G401 (cell line): ENCODE measurements around the gene XXYLT1. TPM values are rescaled to one million over a fixed set of nuclear protein-coding genes. Genes with fewer than 3 reads are reported as not detected.
A peak's percentile ranks its signal among the peaks of the same experiment; 100 is the strongest.
"Not testable (repeated sequence)": the region's sequence is repeated elsewhere in the genome, so short reads cannot be mapped to it uniquely, and the experiment has no call there.

ENCODE experiments used
- DNase-seq: peaks from one replicate; pipeline ENCODE4 v3.0.0-alpha.2; 2015; ENCODE audit warnings: low spot score
- in situ Hi-C: cut with HindIII; loops from 2 replicates; pipeline ENCODE4 v1.10.0; 2016; ENCODE audit warnings: low sequenced_read_pairs, mixed read lengths
- total RNA-seq: library from RNA; depleted of rRNA; stranded (reverse); fragments of >200 nt; shearing (Covaris generic); gene quantifications from 2 replicates; pipeline ENCODE4 v1.2.3, GENCODE V29; 2014

Gene XXYLT1
- total RNA-seq, 1 experiment from 2014 or later = 80.3 TPM

DNA sequence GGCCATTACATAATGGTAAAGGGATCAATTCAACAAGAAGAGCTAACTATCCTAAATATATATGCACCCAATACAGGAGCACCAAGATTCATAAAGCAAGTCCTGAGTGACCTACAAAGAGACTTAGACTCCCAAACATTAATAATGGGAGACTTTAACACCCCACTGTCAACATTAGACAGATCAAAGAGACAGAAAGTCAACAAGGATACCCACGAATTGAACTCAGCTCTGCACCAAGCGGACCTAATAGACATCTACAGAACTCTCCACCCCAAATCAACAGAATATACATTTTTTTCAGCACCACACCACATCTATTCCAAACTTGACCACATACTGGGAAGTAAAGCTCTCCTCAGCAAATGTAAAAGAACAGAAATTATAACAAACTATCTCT is 55.4 kb downstream of the XXYLT1 start:
- in situ Hi-C loops, DNase-seq: not testable (repeated sequence)

DNA sequence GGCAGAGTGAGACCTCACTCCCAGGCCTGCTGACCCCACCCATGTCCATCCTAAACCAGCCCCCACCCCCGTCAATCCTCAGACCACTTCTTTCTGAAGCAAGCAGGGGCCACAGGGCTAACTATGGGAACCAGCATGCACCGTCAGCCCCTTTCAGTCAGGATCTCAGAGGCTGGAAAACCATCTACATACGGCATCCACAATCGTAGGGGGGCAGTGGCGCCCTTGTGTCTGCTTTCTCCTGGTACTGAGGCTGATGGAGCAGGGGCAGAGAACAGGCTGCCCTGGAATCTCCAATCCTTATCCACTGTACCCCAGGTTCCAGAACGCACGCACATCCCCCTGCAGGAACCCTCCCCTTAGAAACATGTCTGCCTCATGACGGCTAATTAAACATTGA is 56.6 kb downstream of the XXYLT1 start:
- in situ Hi-C loops = no loop called here
- no peak for DNase-seq

DNA sequence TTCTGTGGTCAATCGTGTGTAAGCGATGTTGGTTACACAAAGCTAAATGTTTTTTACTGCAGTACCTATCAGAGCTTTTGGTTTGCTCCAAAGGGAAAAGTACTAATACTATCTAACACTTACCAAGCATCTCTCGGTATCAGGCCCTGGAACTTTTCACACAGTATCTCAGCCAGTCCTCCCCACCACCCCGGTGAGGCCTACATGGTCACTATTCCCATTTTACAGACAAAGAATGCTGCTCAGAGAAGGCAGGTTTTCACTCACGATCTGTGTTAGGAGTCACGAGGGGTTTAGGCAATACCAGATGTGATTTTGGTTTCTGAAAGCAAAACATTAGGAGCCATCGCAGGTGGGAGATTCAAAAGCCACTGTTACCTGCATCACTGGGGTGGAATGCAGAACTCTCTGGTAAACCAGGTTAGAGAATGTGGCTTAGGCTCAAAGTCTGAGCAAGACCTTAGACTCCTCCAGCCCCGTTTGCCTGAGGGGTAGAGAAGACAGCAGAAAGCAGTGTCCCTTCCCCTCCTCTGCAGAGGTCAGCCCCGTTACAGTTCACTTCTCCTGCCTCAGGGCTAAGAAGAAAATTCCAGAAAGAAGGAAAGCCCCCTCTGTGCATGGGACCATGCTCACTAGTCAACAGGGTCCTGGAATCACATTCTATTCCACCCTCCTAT is 57.2 kb downstream of the XXYLT1 start:
- no peak for DNase-seq
- in situ Hi-C loops = no loop called here

DNA sequence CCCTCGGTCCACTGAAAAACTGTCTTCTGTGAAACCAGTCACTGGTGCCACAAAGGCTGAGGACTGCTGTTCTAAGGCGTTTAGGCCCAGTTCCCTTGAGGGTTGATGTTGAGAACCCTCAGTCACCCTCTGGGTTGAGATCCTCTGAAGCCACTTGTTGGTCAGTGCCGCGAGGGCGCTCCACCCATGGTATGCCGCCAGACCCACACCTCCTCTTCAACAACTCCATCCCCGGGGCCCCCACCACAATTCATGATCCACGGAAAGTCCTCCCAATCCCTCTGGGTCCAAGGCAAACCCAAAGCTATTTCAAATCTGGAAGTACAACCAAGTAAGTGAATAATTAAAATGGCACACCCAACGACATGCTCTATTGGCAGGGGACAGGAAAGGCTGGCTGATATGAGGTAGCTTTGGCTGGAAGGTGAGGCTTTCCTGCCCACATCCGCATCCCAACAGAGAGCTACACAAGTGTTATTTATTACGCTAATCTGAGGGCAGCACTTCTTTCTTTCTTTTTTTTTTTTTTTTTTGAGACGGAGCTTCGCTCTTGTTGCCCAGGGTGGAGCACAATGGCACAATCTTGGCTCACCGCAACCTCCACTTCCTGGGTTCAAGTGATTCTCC is 58.1 kb downstream of the XXYLT1 start:
- in situ Hi-C loops = no loop called here

DNA sequence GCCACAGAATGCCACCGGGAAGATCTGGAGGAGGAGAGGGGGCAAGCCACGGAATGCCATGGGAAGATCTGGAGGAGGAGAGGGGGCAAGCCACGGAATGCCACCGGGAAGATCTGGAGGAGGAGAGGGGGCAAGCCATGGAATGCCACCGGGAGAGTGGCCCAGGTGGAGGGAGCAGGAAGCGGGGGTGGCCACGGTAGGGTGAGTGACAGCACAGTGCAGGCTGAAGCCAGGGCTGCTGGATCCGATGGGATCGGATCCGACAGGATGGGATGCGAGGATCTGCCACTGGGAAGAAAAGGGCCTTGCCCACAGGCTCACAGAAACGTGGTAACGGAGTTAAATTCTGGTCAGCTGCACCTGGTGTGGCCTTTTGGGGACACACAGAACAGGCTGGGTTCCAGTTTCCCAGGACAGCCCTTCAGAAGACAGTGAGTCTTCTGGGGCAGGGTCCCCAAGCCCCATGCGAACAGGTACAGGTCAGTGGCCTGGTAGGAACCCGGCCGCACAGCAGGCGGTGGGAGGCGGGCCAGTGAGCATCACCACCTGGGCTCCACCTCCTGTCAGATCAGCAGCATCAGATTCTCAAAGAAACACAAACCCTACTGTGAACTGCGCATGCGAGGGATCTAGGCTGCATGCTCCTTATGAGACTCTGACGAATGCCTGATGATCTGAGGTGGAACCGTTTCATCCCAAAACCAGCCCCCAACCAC is 58.8 kb downstream of the XXYLT1 start:
- in situ Hi-C loops = no loop called here
- DNase-seq = no peak

More for the DNA sequence above, 58.1 kb downstream of the XXYLT1 start:
- no peak for DNase-seq

DNA sequence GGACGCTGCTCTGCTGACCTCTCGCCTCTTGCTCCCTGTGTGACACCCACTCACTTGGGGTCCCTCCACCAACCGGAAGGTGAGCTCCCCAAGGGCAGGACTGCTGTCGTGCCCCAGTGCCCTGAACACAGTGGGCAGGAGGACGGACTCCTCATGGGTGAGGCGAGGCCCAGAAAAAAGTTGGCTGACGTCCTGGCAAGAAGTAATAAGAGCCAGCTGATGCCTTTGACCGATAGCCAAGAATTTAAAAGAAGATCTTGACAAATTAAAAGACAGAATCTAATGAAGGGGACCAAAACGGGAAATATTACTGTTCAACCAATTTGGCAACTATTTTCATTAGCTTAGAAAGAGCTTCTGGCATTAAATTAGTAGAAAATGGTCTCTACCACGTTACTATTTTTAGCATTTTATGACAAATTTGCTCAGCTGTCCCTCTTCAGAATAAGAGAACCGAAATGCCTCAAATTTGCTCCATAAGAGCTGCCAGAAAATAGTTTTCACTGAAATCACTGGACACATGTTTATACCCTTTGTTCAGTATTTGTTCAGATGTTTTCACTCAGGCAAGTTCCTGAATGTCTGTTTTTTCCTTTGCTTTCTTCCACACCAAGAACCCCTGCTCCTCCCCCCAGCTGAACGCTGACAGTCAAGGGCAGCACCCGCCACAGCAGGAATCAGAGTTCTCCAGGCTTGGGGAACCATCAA is 60.5 kb downstream of the XXYLT1 start:
- in situ Hi-C loops = no loop called here
- DNase-seq = peak; percentile 32

DNA sequence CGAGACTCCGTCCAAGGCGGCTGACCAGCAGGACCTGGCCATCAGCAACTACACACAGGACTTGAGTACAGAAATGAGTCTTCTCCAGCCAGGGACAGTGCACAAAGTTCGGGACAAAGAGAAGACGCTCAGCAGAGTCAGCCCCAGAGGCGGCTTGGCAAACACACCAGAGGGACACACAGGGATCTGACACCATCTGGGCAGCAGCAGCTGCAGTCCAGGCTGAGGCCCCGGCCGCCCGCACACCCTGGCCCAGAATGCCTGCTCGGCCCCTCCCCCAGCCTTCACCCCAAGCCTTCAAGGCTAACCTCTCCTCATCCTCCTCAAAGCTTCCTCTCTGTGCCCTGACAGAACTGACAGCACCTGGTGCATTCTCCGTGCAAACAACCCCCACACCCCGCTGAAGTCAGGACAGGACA is 61.1 kb downstream of the XXYLT1 start:
- in situ Hi-C loops = no loop called here
- peak; percentile 37 for DNase-seq

DNA sequence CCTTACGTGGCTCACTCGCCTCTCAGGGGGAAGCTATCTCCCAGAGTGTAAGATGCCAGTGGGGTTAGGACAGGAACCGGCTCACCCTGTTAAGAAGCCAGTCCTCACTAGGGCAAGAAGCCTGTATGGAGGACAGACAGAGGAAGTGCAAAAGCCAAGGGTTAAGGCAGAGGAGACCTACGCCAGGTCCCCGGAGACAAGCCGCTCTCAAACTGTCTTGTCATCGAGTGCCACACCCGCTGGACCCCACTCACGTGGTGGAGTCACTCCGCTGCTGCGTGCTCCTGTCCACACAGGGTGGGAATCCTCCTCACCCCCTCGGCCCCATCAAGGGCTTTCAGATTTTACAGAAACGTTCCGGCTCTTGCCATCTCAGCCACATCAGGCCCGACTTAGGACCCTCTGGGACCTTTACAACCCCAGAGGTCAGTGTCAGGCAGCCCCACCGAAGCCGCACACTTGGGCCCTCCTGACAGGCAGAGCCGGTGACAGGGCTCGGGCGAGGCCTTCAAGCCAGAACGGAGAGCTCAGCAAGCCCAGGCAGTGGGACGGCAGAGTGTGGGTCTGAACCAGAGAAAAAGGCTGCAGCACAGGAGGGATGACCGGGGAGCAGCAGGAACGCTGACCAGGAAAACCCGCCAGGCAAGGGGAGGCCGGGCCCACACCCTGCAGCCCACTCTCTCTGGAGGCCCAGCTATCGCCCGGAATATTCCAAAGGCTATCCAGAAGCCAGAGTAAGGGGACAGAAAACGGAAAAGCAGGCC is 61.7 kb downstream of the XXYLT1 start:
- in situ Hi-C loops = no loop called here
- DNase-seq = no peak

DNA sequence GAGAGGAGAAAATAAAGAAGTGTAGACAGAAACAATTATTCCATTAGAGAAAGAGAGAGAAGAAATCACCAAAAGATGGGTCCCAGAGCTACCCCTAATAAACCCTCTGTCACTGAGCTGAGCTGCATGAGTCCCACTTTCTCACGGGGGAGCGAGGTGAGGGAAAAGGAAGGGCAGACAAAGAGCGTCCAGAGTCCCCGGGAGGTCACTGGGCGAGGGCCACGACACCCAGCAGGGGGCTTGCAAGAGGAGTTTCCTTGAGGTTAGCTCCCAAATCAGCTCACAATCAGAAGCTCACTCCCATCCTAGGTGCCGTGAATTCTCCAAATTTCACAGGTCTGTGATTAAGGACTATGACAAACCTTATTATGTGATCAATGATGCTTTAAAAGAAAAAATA is 62.3 kb downstream of the XXYLT1 start:
- in situ Hi-C loops = no loop called here
- DNase-seq = no peak

DNA sequence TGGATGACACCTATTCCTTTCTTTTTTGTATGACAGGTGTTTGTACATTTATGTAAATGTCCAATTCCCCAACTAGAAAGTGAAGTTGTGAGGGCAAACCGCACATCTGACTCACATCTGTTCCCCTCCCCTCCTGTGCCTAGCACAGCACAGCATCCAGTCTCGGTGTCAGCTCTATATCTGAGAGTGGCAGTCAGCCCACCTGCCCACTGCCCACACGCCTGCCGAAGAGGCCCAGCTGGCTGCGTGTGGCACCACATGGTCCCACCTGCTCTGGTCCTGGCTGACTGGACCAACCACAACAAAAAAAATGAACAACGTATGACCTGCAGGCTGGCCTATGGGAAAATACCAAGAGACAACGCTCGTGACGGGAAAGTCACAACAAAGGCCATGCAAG is 62.8 kb downstream of the XXYLT1 start:
- in situ Hi-C loops = no loop called here
- DNase-seq = no peak

DNA sequence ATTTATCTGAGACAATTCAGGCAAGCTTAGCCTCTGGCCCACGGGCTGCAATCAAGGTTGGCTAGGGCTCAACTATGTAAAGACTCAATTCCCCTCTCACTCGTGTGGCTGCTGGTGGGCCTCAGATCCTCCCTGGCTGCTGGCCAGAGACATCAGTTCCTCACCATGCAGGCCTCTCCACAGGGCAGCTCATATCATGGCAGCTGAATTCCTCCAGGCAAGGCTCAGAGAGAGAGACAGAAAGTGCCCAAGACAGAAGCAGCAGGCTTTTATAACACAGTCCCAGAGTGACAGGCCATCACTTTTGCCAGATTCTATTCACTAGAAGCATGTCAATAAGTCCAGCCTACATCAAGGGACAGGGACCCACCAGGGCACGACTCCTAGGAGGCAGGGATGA is 63.2 kb downstream of the XXYLT1 start:
- DNase-seq = no peak
- in situ Hi-C loops = no loop called here

DNA sequence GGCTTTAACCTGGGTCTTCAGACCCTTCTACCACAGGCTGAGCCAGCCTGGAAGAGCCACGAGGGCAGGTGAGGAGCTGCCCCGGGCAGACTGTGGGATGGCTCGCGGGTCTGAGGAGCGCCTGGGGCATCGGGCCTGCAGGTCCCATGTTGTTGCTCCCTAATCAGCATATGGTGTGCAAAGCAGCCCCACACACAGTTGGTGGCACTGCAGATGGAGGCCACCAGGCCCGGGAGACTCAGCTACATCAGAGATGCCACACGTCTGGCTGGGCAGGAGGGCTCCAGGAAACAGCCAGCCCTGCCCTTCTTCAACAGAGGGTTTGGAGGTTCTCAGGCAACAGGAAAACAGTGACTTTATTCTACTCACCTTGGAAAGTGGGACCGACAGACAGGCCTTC is 63.9 kb downstream of the XXYLT1 start:
- no peak for DNase-seq
- in situ Hi-C loops = no loop called here

DNA sequence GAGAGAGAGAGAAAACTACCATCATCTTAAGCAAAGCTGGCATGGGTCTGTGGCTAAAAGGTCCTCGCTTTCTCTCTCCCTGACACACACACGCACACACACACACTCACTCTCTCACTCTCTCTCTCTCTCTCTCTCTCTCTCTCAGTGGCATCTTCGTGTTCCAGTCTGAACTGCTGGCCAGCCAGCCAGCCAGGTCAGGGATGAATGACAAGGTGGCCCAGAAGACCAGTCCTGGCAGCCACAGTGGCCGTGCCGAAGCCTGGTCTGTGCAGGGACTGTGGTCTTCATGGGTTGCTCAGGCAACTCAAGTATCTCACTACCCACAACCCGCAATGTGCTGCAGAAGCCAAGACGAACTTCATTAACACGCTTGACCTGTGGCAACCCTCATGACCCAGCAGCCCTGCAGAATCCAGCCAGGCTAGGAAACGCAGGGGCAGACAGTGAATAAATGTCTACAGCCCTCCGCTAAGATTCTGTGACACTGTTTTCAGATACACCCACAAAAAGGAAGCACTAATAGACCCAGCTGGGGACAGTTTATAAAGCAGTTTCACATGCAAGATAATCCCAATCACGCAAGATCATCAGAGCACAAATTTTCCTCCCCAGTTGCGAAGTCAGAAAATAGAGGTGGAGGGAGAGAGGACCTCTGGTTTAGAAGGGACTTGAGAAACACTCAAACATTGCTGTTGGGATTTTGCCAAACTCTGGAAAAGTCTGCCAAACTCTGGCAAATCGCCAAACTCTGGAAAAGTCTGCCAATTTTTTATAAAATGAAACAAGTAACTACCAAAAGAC is 66.4 kb downstream of the XXYLT1 start:
- no peak for DNase-seq
- in situ Hi-C loops = no loop called here

DNA sequence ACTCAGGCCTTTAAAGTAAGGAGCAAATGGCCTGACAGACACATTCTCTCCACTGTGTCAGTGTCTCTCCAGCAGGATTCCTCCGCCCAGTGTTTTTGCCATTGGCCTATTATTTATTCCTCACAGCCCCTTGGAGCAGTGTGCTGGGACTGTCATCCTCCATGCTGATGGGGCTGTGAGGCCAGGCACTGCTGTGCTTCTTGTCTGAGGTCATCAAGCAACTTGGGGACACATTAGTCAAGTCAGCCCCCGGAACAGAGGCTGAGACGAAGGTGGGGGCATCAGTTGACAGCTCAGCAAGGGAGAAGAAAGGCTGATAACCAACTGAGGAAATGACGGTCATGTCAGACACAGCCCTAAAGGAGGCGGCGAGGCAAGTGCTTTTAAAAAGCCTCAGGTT is 67.4 kb downstream of the XXYLT1 start:
- no peak for DNase-seq
- in situ Hi-C loops = no loop called here

DNA sequence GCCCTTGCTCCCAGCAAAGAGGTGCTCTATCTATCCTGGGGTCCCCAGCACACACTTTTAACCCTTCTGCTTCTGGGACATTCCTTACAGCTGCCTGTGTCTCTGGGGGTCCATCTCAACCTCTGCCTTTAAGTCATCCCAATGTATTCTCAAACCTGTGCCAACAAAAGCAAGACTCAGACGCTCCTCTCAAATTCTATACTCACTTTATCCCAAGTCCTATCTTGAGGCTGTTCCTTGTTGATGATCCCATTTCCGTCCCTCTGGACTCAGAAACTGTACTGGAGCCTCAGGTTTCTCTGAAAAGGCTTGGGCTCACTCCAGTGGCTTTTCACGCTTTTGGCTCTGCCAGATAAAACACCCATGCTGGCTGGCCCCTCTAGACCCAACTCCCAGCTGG is 69.7 kb downstream of the XXYLT1 start:
- in situ Hi-C loops = no loop called here
- no peak for DNase-seq

DNA sequence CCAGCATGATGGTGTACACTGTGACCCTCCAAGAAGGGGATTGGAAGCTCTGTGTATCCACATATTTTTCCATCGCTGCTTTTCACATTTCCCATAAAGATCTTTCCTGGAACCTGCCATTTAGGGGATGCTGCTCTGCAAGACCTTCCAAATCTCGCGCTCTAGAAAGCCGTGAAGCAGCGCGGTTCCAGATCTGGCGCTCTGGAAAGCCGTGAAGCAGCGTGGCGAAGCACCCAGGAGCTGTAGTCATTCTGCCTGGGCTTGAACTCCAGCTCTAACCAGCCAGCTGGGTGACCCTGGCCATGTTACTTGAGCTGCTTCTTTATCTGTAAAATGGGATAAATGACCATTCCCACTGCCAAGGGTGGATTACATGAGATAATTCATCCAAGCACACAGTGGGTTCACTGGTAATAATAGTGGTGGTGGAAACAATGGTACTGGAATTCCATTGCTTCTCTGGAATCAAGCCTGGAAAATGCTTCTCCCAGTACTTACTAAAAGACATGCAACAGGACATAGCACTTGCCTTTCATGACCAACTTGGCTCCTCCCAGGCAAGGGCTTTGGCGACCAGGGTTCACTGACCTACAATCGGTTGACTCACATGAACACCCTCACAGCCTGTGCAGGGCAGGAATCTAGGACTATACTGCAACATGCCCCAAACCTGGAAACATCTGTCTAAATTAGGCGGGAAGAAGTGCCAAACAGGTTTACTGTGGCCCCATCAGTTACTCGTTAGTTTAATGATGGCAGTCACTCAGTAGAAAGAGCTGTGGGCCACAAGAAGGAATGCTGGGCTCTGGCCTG is 70.7 kb downstream of the XXYLT1 start:
- in situ Hi-C loops = no loop called here
- DNase-seq = no peak

DNA sequence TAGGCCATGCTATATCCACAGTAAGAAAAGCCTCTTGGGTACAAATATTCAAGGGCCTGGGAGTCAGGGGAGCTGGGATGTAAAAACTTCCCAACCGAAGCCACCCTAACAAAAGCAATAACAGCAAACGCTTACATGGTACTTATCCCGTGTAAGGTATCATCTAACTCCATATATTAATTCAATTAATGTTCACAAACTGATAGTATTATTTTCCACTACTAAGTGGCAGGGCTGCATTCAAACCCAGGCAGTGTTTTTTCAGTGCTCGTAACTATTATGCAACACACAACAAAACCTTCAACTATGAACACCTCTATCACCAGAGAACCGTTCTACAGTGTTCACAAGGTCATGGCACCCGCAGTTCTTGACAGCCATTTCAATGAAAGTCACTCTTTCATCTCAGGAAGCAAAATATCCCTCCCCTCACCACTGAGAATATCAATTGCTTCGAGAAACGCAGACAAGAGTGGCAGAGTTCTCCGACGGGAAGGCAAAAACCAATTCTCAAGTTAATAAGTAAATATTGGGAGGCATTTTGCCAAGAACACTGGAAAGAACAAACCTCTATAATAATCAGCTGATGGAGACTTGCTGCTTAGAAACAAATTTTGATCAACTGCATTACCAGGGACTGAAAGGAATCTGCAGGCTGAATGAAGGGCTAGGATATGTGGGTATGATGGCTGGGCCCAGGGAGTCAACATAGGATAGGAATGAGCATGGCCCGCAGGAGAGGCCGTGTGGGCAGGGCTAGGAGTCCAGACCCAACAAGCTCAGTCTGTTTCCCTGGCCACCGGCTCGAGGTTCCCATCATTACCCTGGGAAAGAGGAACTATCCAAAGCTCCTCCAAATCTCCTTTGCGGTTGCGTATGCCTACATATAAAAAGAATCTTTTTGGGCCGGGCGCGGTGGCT is 72.3 kb downstream of the XXYLT1 start:
- no peak for DNase-seq
- in situ Hi-C loops = no loop called here
